BE2C (cell line): ENCODE results near the gene ACTR3C.
A peak's percentile ranks its signal among the peaks of the same experiment; 100 is the strongest.
"Not testable (repeated sequence)": the region's sequence is repeated elsewhere in the genome, so short reads cannot be mapped to it uniquely, and the experiment has no call there.

Experiments used
- DNase-seq: peaks from one replicate; pipeline ENCODE4 v3.0.0-alpha.2; 2020
- H3K27me3 ChIP-seq: fragments of 250-450 bp; sonication (Bioruptor Pico); 2 replicates; pipeline ENCODE4 v1.5.1; 2020; ENCODE audit warnings: mild to moderate bottlenecking
- H3K36me3 ChIP-seq: fragments of 250-450 bp; sonication (Bioruptor Pico); 2 replicates; pipeline ENCODE4 v1.5.1; 2020; ENCODE audit warnings: mild to moderate bottlenecking
- H3K4me1 ChIP-seq: fragments of 250-450 bp; sonication (Bioruptor Pico); 2 replicates; pipeline ENCODE4 v1.5.1; 2020
- H3K4me3 ChIP-seq: 2 replicates; pipeline ENCODE4 v1.5.1; 2011; ENCODE audit warnings: low read depth, low read length
- H3K9me3 ChIP-seq: fragments of 250-450 bp; sonication (Bioruptor Pico); 2 replicates; pipeline ENCODE4 v1.5.1; 2020
- TF ChIP-seq, protein P1 (sequence below): IDR thresholded peaks from 2 replicates; pipeline ENCODE4 v1.5.1; 2012; ENCODE audit warnings: mild to moderate bottlenecking, low read depth, low read length

The ACTR3C gene

DNA sequence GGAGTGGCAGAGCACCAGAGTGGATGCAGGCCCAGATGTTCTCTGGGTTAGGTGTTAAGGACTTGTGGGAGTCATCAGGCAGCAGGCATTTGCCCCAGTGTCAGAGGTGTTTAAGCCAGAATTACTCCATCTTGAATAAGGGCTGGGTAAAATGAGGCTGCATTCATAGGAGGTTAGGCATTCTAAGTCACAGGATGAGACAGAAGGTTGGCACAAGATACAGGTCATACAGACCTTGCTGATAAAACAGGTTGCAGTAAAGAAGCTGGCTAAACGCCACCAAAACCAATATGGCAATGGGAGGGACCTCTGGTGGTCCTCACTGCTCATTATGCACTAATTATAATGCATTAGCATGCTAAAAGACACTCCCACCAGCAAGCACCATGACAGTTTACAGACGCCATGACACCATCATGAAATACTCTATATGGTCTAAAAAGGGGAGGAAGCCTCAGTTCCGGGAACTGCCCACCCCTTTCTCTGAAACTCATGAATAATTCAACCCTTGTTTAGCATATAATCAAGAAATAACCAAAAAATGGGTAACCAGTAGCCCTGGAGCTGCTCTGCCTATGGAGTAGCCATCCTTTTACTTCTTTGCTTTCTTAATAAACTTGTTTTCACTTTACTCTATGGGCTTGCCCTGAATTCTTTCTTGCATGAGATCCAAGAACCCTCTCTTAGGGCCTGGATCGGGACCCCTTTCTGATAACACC is 1.1 kb downstream of the ACTR3C start:
- no peak for DNase-seq

DNA sequence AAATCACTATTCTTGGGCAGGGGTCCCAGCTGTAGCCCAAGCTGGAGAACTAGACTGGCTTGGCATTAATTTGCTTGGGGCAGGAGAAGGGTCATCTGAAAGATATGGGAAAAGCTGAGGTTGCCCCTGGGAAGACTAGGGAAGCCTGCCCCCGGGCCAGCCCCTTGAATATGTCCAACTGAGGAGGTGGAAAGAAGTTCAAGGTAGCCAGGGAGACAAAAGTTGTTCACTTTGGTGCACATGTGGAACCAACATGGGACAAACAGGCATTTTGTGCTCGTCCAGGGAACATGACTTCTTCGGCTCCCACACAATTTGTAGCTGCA is 1.6 kb downstream of the ACTR3C start:
- no peaks in the 10 kb centered on the region for H3K4me1 ChIP-seq

More for the DNA sequence above, 1.1 kb downstream of the ACTR3C start:
- H3K4me3 ChIP-seq, result peak overlapping the region; percentile 90
- no peaks in the 10 kb centered on the region for H3K4me1 ChIP-seq
- H3K9me3 ChIP-seq, result no peaks in the 10 kb centered on the region
- peaks cover 16% of the 10 kb centered on the region for H3K36me3 ChIP-seq
- no peaks in the 10 kb centered on the region for H3K27me3 ChIP-seq
- TF ChIP-seq, protein P1, sequence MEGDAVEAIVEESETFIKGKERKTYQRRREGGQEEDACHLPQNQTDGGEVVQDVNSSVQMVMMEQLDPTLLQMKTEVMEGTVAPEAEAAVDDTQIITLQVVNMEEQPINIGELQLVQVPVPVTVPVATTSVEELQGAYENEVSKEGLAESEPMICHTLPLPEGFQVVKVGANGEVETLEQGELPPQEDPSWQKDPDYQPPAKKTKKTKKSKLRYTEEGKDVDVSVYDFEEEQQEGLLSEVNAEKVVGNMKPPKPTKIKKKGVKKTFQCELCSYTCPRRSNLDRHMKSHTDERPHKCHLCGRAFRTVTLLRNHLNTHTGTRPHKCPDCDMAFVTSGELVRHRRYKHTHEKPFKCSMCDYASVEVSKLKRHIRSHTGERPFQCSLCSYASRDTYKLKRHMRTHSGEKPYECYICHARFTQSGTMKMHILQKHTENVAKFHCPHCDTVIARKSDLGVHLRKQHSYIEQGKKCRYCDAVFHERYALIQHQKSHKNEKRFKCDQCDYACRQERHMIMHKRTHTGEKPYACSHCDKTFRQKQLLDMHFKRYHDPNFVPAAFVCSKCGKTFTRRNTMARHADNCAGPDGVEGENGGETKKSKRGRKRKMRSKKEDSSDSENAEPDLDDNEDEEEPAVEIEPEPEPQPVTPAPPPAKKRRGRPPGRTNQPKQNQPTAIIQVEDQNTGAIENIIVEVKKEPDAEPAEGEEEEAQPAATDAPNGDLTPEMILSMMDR, result no peak

DNA sequence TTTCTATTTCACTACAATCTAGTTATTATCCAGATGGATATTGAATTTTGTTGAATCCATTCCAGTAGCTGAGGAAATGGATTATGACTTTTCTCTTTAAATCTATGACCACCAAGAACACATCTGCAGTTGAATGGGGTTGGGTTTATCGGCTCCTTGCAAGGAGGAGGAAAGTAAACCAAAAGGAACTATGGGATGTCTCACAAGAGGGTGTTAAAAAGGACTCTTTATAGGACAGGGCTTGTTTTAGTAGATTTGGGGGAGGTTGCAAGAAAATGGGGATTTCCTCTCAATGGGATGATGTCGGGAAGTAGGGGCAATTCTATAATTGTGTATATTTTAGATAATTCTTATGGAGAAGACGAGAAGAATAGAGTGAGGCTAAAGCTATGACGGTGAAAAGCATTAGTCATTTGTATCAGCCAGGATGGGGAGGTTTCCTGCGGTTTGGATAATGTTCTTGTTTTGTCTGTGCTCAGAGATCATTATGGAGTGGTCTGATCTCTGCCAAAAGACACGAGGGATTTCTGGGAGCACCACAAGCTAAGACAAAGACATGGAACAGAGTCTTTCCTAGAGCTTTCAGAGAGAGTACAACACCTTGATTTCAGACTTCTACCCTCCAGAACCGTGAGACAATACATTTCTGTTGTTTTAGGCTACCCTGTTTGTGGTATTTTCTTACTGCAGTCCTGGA is 5.4 kb downstream of the ACTR3C start:
- Histone ChIP-seq H3K36me3 (no peaks in the 10 kb centered on the region), H3K4me1 (no peaks in the 10 kb centered on the region), H3K27me3 (no peaks in the 10 kb centered on the region), H3K4me3 (no peak overlapping the region), H3K9me3 (no peaks in the 10 kb centered on the region)
- TF ChIP-seq, protein P1, result no peak
- DNase-seq, result no peak

More for the DNA sequence above, 1.6 kb downstream of the ACTR3C start:
- TF ChIP-seq, protein P1, result no peak
- no peak for DNase-seq
- H3K27me3 ChIP-seq, result no peaks in the 10 kb centered on the region
- no peaks in the 10 kb centered on the region for H3K9me3 ChIP-seq
- no peak overlapping the region for H3K4me3 ChIP-seq
- H3K36me3 ChIP-seq, result peaks cover 13% of the 10 kb centered on the region

DNA sequence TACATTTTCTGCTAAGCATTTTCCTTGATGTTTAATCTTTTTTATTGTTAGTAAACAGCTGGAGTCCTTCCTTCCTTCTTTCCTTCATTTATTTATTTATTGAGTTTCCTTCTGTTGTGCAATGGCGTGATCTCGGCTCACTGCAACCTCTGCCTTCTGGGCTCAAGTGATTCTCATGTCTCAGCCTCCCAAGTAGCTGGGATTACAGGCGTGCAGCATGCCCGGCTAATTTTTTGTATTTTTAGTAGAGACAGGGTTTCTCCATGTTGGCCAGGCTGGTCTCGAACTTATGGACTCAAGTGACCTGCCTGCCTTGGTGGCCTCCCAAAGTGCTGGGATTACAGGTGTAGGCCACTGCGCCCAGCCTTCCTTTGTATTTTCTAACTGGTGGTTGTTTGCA is 6.4 kb downstream of the ACTR3C start:
- not testable (repeated sequence) for H3K36me3 ChIP-seq, H3K9me3 ChIP-seq, H3K4me1 ChIP-seq, DNase-seq, H3K27me3 ChIP-seq, H3K4me3 ChIP-seq

DNA sequence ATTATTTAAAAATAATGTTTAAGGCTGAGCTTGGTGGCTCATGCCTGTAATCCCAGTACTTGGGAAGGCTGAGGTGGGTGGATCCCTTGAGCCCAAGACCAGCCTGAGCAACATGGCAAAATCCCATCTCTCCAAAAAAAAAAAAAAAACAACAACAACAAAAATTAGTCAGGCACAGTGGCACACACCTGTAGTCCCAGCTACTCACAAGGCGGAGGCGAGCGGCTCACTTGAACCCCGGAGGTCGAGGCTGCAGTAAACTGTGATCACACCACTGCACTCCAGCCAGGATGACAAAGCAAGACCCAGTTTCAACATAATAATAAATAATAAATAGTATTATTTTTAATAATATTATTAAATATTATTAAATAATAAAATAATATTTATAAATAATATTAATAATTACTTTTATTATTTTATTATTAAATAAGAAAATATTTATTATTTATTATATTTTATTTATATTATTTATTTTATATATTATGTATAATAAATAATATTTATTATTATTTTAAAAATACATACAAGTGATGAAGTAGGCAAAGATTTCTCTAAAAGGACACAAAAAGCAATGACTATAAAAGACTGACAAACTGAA is 8.6 kb downstream of the ACTR3C start:
- DNase-seq, result no peak
- Histone ChIP-seq H3K27me3 (no peaks in the 10 kb centered on the region), H3K36me3 (no peaks in the 10 kb centered on the region), H3K4me3 (no peak overlapping the region), H3K4me1 (no peaks in the 10 kb centered on the region), H3K9me3 (no peaks in the 10 kb centered on the region)
- TF ChIP-seq, protein P1, result no peak

- DNase-seq, result no peak
- Histone ChIP-seq H3K4me1 (no peaks in the 10 kb centered on the region), H3K27me3 (no peaks in the 10 kb centered on the region), H3K9me3 (no peaks in the 10 kb centered on the region), H3K36me3 (no peaks in the 10 kb centered on the region), H3K4me3 (no peak overlapping the region)
- TF ChIP-seq, protein P1, result no peak
Measured at GRCh38 chr7:150313870-150314269, 9.5 kb downstream of the ACTR3C start.
